IMR-90 (cell line): Measurements from ENCODE around the gene LIN52. TPM values are rescaled to one million over a fixed set of nuclear protein-coding genes. Genes with fewer than 3 reads are reported as not detected.

Experiments used
- ATAC-seq: fragments of 200-7000 bp; cut with Tn5 transposase; 2 replicates; pipeline ENCODE4 v1.9.1; 2020; ENCODE audit warnings: low read depth, mild to moderate bottlenecking, moderate library complexity
- BruUV-seq: library from RNA; stranded (reverse); fragments of 400-500 nt; replicated peaks from 2 replicates; lab custom pipeline; 2021; lab: Mats Ljungman, UMichigan
- CTCF ChIA-PET: fragments of 300-600 bp; formaldehyde crosslinking; extraction: SDS; loops from one replicate; lab custom pipeline; 2021; ENCODE audit warnings: antibody characterized with exemption; lab: Yijun Ruan, JAX
- POLR2A ChIA-PET: fragments of 300-600 bp; sonication (Branson Sonifier 250); formaldehyde crosslinking; loops from one replicate; lab custom pipeline; 2022; ENCODE audit warnings: antibody characterized with exemption; ENCODE audit not compliant: unreplicated experiment; lab: Charles Lee
- DNase-seq: peaks from one replicate; pipeline ENCODE4 v3.0.0; 2013
- H2AFZ ChIP-seq: replicated peaks from 2 replicates; pipeline ENCODE3; 2013; ENCODE audit warnings: low read length, mild to moderate bottlenecking; ENCODE audit not compliant: poor library complexity
- H2AK5ac ChIP-seq: 2 replicates; pipeline ENCODE4 v1.6.1; 2013; ENCODE audit warnings: low read depth, low read length, inconsistent platforms
- H2AK9ac ChIP-seq: replicated peaks from 2 replicates; pipeline ENCODE3; 2013; ENCODE audit warnings: mild to moderate bottlenecking, low read depth, low read length, moderate library complexity; ENCODE audit not compliant: poor library complexity
- H2BK120ac ChIP-seq: 2 replicates; pipeline ENCODE4 v1.6.1; 2013; ENCODE audit warnings: low read depth, low read length, inconsistent platforms
- H2BK15ac ChIP-seq: 3 replicates; pipeline ENCODE4 v1.6.1; 2013; ENCODE audit warnings: low read depth, low read length, inconsistent platforms
- H2BK20ac ChIP-seq: 2 replicates; pipeline ENCODE4 v1.6.1; 2013; ENCODE audit warnings: low read depth, mild to moderate bottlenecking, inconsistent platforms, low read length, moderate library complexity
- H2BK5ac ChIP-seq: 2 replicates; pipeline ENCODE4 v1.6.1; 2013; ENCODE audit warnings: mild to moderate bottlenecking, low read depth, low read length, inconsistent platforms; ENCODE audit not compliant: poor library complexity, severe bottlenecking
- H3K14ac ChIP-seq: replicated peaks from 2 replicates; pipeline ENCODE4 v1.6.1; 2013; ENCODE audit warnings: low read depth, low read length, inconsistent platforms
- H3K18ac ChIP-seq: 2 replicates; pipeline ENCODE4 v1.6.1; 2013; ENCODE audit warnings: low read depth, low read length, control low read depth
- H3K23ac ChIP-seq: 2 replicates; pipeline ENCODE4 v1.6.1; 2013; ENCODE audit warnings: low read depth, low read length, inconsistent platforms
- H3K27ac ChIP-seq: 2 replicates; pipeline ENCODE4 v1.5.1; 2013; ENCODE audit warnings: mild to moderate bottlenecking, control low read depth, low read length; ENCODE audit not compliant: insufficient read depth
- H3K27me3 ChIP-seq: 2 replicates; pipeline ENCODE4 v1.6.1; 2013; ENCODE audit warnings: low read length; ENCODE audit not compliant: control insufficient read depth, insufficient read depth
- H3K36me3 ChIP-seq: 2 replicates; pipeline ENCODE4 v1.6.1; 2013; ENCODE audit warnings: low read length, mixed read lengths; ENCODE audit not compliant: control insufficient read depth, insufficient read depth
- H3K4ac ChIP-seq: 2 replicates; pipeline ENCODE4 v1.6.1; 2013; ENCODE audit warnings: low read depth, low read length, inconsistent platforms
- H3K4me1 ChIP-seq: 2 replicates; pipeline ENCODE4 v1.6.1; 2013; ENCODE audit warnings: low read length, mixed read lengths; ENCODE audit not compliant: control insufficient read depth, insufficient read depth
- H3K4me2 ChIP-seq: 2 replicates; pipeline ENCODE4 v1.6.1; 2013; ENCODE audit warnings: low read depth, mild to moderate bottlenecking, control low read depth, low read length, moderate library complexity
- H3K4me3 ChIP-seq: 2 replicates; pipeline ENCODE4 v1.5.1; 2013; ENCODE audit warnings: low read depth, mild to moderate bottlenecking, control low read depth, low read length, moderate library complexity; ENCODE audit not compliant: insufficient read depth
- H3K56ac ChIP-seq: 2 replicates; pipeline ENCODE4 v1.6.1; 2013; ENCODE audit warnings: low read length, inconsistent platforms; ENCODE audit not compliant: insufficient read depth; ENCODE audit errors: extremely low read depth
- H3K79me1 ChIP-seq, 2 experiments: 2 replicates each; pipeline ENCODE4 v1.6.1; 2013; ENCODE audit warnings: low read length in 2 of 2, inconsistent platforms in 1 of 2, low read depth in 1 of 2
- H3K9ac ChIP-seq: 2 replicates; pipeline ENCODE4 v1.6.1; 2013; ENCODE audit warnings: low read depth, low read length, control low read depth
- H3K9me1 ChIP-seq: 2 replicates; pipeline ENCODE4 v1.6.1; 2013; ENCODE audit warnings: low read length, inconsistent platforms; ENCODE audit not compliant: insufficient read depth
- H3K9me3 ChIP-seq: 2 replicates; pipeline ENCODE4 v1.6.1; 2013; ENCODE audit warnings: low read length; ENCODE audit not compliant: control insufficient read depth, insufficient read depth
- H4K20me1 ChIP-seq: 2 replicates; pipeline ENCODE4 v1.6.1; 2013; ENCODE audit warnings: low read length, inconsistent platforms; ENCODE audit not compliant: insufficient read depth
- H4K5ac ChIP-seq: 2 replicates; pipeline ENCODE4 v1.6.1; 2013; ENCODE audit warnings: mild to moderate bottlenecking, low read depth, low read length, control low read depth
- H4K8ac ChIP-seq, 2 experiments: 2 replicates each; pipeline ENCODE4 v1.6.1; 2013; ENCODE audit warnings: low read depth in 2 of 2, low read length in 2 of 2, control low read depth in 1 of 2, inconsistent platforms in 1 of 2
- H4K91ac ChIP-seq: 2 replicates; pipeline ENCODE4 v1.6.1; 2013; ENCODE audit warnings: low read depth, low read length, inconsistent platforms; ENCODE audit not compliant: insufficient read depth
- BHLHE40 ChIP-seq: fragments of 150-350 bp; IDR thresholded peaks from 2 replicates; pipeline ENCODE4 v1.6.1; 2016; ENCODE audit warnings: mild to moderate bottlenecking, low read depth, low read length
- CHD1 ChIP-seq: IDR thresholded peaks from 2 replicates; pipeline ENCODE4 v1.6.1; 2012; ENCODE audit warnings: low read depth, low read length, improper control_type of control experiment
- CTCF ChIP-seq: conservative IDR thresholded peaks from 2 replicates; pipeline ENCODE4 v1.5.1; 2012; ENCODE audit warnings: mild to moderate bottlenecking, low read depth, low read length, improper control_type of control experiment
- ELK1 ChIP-seq: fragments of 150-350 bp; IDR thresholded peaks from 2 replicates; pipeline ENCODE4 v1.6.1; 2016; ENCODE audit warnings: low read depth, mild to moderate bottlenecking, low read length, moderate library complexity, borderline replicate concordance
- FOS ChIP-seq: fragments of 150-350 bp; IDR thresholded peaks from 2 replicates; pipeline ENCODE4 v1.6.1; 2016; ENCODE audit warnings: low read depth, low read length
- MAFK ChIP-seq: IDR thresholded peaks from 2 replicates; pipeline ENCODE4 v1.6.1; 2012; ENCODE audit warnings: low read depth, low read length, improper control_type of control experiment
- MAZ ChIP-seq: IDR thresholded peaks from 2 replicates; pipeline ENCODE4 v1.6.1; 2012; ENCODE audit warnings: low read depth, mild to moderate bottlenecking, low read length, improper control_type of control experiment, moderate library complexity, borderline replicate concordance
- POLR2A ChIP-seq: IDR thresholded peaks from 2 replicates; pipeline ENCODE4 v1.6.1; 2012; ENCODE audit warnings: mild to moderate bottlenecking, low read depth, low read length
- RAD21 ChIP-seq: IDR thresholded peaks from 2 replicates; pipeline ENCODE4 v1.6.1; 2012; ENCODE audit warnings: low read length, improper control_type of control experiment
- RCOR1 ChIP-seq: IDR thresholded peaks from 2 replicates; pipeline ENCODE4 v1.6.1; 2012; ENCODE audit warnings: mild to moderate bottlenecking, low read length, improper control_type of control experiment; ENCODE audit not compliant: insufficient replicate concordance
- RFX5 ChIP-seq: IDR thresholded peaks from 2 replicates; pipeline ENCODE4 v1.8.0; 2012; ENCODE audit warnings: low read depth, mild to moderate bottlenecking, low read length, moderate library complexity
- USF2 ChIP-seq: fragments of 150-350 bp; IDR thresholded peaks from 2 replicates; pipeline ENCODE4 v1.6.1; 2017; ENCODE audit warnings: mild to moderate bottlenecking, antibody characterized with exemption, low read length, low read depth
- WGBS, 2 experiments: methylation state at CpG; one replicate each; pipeline versions ENCODE4 v1.1.5 to v1.1.7; 2013; ENCODE audit warnings: missing lambda C conversion rate in 2 of 2; ENCODE audit not compliant: insufficient read length in 1 of 2; ENCODE audit errors: extremely low coverage in 2 of 2; 5-methylcytosine and 5-hydroxymethylcytosine counted together
- dilution Hi-C: fragments of 300-500 bp; cut with HindIII; formaldehyde crosslinking; loops from one replicate; pipeline ENCODE4 v1.14.3; 2018; ENCODE audit warnings: low sequenced_read_pairs; ENCODE audit not compliant: unreplicated experiment
- in situ Hi-C: fragments of 300-500 bp; cut with MboI; formaldehyde crosslinking; loops from 3 replicates; pipeline ENCODE4 v1.14.3; 2019; ENCODE audit warnings: low sequenced_read_pairs, inconsistent platforms, mixed read lengths
- intact Hi-C: fragments of 100-400 bp; cut with micrococcal nuclease; formaldehyde crosslinking; loops from 2 replicates; pipeline ENCODE4 v1.10.0; 2022
- polyA plus RNA-seq, 3 experiments: library from polyadenylated mRNA; depleted of rRNA; stranded (reverse); fragments of >200 nt; gene quantifications; 2 replicates each; pipeline ENCODE4 v1.2.3, GENCODE V29; 2012; ENCODE audit warnings: low replicate concordance in 1 of 3
- total RNA-seq: library from RNA; depleted of rRNA; stranded (reverse); fragments of >200 nt; gene quantifications from 2 replicates; pipeline ENCODE4 v1.2.3, GENCODE V29; 2012

LIN52 gene
- total and polyA plus RNA-seq, 2 of the 4 experiments (the other 2 are of a cell fraction) = 6.1 to 11.5 TPM

- Histone ChIP-seq H3K9me3 (no peaks in the 10 kb centered on the region), H4K5ac (no peak overlapping the region), H3K4me1 (no peaks in the 10 kb centered on the region), H2AFZ (no peak overlapping the region), H3K56ac (no peak overlapping the region), H3K27me3 (peaks cover 8% of the 10 kb centered on the region), H4K91ac (no peak overlapping the region), H2AK5ac (no peak overlapping the region), H3K4me3 (no peak overlapping the region), H3K27ac (no peak overlapping the region), H2BK5ac (no peak overlapping the region), H3K23ac (no peak overlapping the region), H3K79me1 (no peaks in the 10 kb centered on the region), H4K20me1 (no peaks in the 10 kb centered on the region), H3K14ac (no peak overlapping the region), H2BK15ac (no peak overlapping the region), H2BK20ac (no peak overlapping the region), H3K4me2 (no peak overlapping the region), H3K9ac (no peak overlapping the region), H3K36me3 (peaks cover 4% of the 10 kb centered on the region), H3K9me1 (peaks cover 3% of the 10 kb centered on the region; the same call in 1 of the 2 replicates), H3K18ac (no peak overlapping the region), H2AK9ac (no peak overlapping the region), H3K4ac (no peak overlapping the region), H2BK120ac (no peak overlapping the region), H4K8ac (no peak overlapping the region)
- DNase-seq = no peak
- dilution Hi-C loops = no loop called here
- no peak for ATAC-seq
- CTCF ChIA-PET = no interaction called here
- WGBS, 2 experiments = no CpG with 5 or more reads among the region's 1 CpG
- POLR2A ChIA-PET = no interaction called here
- intact Hi-C loops = no loop called here
- no TSS peak for BruUV-seq
- TF ChIP-seq BHLHE40 = no peak
- no peak for TF ChIP-seq MAZ
- no peak for TF ChIP-seq MAFK
- no peak for TF ChIP-seq CTCF
- TF ChIP-seq FOS = no peak
- no peak for TF ChIP-seq ELK1
- TF ChIP-seq USF2 = no peak
- TF ChIP-seq CHD1 = no peak
- no peak for TF ChIP-seq RFX5
- no peak for TF ChIP-seq POLR2A
- TF ChIP-seq RAD21 = no peak
- TF ChIP-seq RCOR1 = no peak
- in situ Hi-C loops = no loop called here
Measured at GRCh38 chr14:74205882-74206281, 121.1 kb downstream of the LIN52 start.
